Dermis blood vessel endothelial cell (primary cell): ENCODE results near the gene SERTAD4. TPM values are rescaled to one million over a fixed set of nuclear protein-coding genes. Genes with fewer than 3 reads are reported as not detected.
"Not testable (repeated sequence)": the region's sequence is repeated elsewhere in the genome, so short reads cannot be mapped to it uniquely, and the experiment has no call there.

Experiments used
- DNase-seq: peaks from one replicate; pipeline ENCODE4 v3.0.0; 2010
- total RNA-seq: library from RNA; depleted of rRNA; stranded (reverse); fragments of >200 nt; gene quantifications from 2 replicates; pipeline ENCODE4 v1.2.3, GENCODE V29; 2014

The SERTAD4 gene
- total RNA-seq, 1 donor from 2014 or later: 3.9 TPM

- no peak for DNase-seq
Observed at GRCh38 chr1:210262167-210262896, 29.7 kb downstream of the SERTAD4 start.

- no peak for DNase-seq
Observed at GRCh38 chr1:210262897-210263272, 30.3 kb downstream of the SERTAD4 start.

- no peak for DNase-seq
Observed at GRCh38 chr1:210263963-210264362, 31.4 kb downstream of the SERTAD4 start.

- DNase-seq: no peak
Observed at GRCh38 chr1:210264496-210265380, 32.1 kb downstream of the SERTAD4 start.

- not testable (repeated sequence) for DNase-seq
Observed at GRCh38 chr1:210265392-210265955, 32.9 kb downstream of the SERTAD4 start.

DNA sequence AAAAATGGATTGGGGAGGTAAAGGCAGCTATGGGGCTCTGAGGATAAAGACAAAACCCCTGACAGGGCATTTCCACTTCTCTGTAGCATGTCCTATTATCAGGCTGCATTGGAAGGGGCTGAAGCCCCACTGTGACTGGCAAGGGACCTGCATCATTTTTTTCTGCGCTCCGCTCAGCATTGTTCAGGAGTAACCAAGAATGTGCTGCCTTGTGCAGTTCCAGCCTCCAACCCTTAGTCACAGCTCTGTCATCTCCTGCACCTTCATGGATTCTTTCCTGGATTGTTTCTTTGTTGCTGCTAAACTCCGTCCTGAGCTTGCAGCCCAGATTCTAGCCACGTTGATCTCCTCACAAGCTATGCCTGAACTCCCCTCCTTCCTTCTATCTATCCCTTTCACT is 37.4 kb downstream of the SERTAD4 start:
- no peak for DNase-seq

DNA sequence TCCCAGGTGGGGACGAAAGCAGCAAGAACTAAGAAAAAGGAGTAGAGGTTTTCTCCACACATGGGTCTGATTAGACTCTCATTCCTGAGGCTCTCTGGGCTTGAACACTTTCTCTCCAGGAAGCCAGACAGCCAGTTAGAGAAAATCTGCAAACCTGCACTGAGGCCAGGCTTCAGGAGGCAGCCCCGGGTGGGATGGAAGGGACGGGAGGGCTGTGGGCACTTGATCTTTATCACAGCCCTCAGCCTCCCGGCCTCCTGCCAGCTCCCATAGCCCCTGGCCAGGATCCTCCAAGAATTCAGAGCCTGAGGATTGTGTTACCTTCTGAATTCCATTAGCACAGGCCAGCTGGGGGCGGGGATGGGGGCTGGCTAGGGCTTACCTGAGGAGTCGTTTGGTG is 40.1 kb downstream of the SERTAD4 start:
- DNase-seq: no peak

GRCh38 chr1:210280221-210280620 is 47.6 kb downstream of the SERTAD4 start:
- DNase-seq: no peak

- DNase-seq: no peak
Observed at GRCh38 chr1:210288116-210288515, 55.5 kb downstream of the SERTAD4 start.

DNA sequence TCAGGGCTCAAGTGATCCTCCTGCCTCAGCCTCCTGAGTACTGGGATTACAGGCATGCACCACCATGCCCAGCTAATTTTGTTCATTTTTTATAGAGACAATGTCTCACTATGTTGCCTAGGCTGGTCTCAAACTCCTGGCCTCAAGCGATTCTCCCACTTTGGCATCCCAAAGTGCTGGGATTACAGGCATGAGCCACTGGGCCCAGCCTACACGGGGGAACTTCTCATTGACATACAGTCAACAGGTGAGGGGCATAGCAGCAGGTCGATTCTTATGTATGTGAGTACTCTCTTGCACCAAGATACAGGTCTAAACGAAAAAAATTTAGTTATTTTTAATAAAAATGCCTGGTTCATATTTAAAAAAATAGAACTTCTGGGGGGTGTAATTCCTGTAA is 56.7 kb downstream of the SERTAD4 start:
- DNase-seq: no peak

DNA sequence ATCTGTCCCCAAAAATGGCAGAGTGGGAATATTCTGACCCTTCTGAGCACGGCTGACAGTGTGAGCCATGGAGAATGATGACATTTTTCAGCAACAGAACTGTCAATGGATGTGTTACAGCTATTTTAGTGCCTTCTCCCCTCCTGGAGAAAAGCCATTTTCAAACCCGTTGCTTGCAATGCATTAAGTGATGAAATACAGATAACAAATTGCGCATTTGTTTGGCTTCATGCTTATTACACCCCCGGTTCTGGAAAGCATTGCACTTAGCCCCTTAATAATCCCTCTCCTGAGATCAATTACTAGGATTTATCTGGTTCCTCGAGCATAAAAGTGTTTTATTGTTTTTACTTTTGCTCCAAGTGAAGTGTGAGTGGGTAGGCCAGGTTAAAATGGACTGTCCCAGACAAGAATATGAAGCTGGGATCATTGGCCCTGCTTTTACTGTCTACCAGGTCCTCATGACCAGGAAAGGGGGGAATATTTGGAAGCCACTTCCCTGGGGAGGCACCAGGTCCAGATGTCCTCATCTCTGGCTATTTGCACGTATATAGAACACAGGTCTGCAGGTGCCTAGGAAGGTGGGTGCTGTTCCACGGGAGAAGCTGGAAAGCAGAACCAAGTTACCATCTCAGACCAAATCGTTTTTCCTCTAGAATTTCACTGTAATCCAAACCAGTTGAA is 58.6 kb downstream of the SERTAD4 start:
- no peak for DNase-seq

- DNase-seq: no peak
Observed at GRCh38 chr1:210291786-210292230, 59.2 kb downstream of the SERTAD4 start.

DNA sequence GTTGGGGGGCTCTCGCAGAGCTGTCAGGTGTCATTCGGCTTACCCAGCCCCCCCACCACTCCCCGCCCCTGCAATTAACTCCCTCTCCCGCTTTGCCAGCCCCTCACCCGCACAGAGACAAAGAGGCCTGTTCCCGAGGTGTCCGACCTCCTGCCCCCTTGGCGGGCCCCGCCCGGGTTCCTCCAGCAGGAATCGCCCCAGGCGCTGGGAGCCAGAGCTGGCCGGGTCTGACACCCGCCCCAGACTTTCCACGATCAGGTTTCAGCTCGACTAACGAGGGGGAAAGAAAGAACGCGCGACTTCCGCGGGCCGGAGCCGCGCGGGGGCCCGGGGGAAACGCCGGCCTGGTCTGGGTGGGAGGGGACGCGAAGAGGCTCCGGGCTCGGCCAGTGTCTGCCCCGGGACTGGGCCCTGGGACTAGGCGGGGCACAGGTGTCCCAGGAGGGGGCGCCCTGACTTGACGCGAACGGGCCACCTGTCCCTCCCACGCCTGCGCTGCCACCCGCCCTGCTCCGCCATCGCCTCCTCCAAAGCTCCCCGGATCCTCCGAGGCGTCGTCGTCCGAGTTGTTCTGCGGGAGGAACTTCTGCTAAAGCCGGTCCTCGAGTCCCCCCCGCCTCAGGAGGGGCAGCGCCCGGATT is 59.8 kb downstream of the SERTAD4 start:
- DNase-seq: no peak

GRCh38 chr1:210293171-210293607 is 60.6 kb downstream of the SERTAD4 start:
- no peak for DNase-seq

DNA sequence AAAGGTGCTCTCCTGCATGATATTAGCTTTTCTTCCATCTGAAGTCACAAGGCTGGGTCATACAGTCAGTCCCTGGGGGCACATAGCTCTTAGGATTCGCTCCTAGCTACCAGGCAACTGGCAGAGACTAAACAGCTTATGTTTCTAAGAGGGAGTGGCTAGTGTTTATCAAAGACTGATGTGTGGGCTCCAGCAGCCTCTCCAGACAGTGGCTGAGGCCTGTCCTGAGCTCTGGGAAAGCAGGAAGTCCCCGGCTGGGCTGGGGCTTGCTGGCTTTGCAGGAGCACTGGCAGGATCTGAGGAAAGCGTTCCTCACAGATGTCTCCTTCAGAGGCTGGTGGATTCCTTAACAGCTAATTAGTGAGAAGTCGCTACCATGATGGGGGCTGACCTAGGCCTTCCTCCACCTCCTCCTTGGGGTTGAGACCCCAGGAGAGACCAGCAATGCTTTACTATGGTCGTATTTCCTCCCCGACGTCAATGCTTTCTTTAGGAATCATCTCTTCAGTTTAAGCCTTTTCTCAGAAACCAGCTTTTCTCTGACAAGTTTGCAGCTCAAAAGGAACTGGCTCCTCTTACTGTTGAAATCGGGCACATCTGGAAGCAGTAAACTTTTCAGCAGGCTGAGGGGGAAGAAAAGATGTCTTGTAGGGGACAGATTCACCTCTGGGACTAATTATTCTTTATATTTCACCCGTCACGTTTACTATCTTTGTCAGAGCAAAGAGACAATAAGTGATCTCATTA is 62.6 kb downstream of the SERTAD4 start:
- no peak for DNase-seq

Other genes with a start within 250 kb of the SERTAD4 start
- 1.8 and 4.8 TPM in 2 replicates for gene HHAT, start 96.1 kb downstream of the SERTAD4 start, total RNA-seq